ENCODE data around the gene RBMS3. TPM values are rescaled to one million over a fixed set of nuclear protein-coding genes. Genes with fewer than 3 reads are reported as not detected.

RBMS3 gene
- total RNA-seq, 4 donors from 2014 or later = 3.8 to 18.7 (median 14.6) TPM

DNA sequence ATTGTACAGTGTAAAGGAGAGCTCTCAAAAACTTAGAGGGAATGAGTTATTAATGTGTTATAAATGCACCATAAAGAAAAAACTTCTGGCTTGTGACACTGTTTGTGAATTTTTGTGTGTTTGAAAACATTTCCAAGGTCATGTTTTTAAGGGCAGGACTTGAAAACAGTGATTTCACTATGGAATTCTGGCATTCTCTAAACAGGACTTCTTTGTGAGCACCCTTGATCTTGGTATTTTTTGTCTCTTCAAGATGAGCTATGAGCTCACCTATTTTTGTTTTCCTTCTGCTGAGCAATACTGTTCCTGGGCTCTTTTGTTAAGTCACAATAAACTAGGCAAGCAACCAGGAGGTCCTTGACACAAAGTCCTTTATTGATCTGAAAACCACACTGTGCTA, 284.4 kb downstream of the RBMS3 start:
- Histone ChIP-seq H3K36me3 (no peaks in the 10 kb centered on the region), H3K4me1 (no peaks in the 10 kb centered on the region), H3K27me3 (no peaks in the 10 kb centered on the region), H3K27ac (no peak overlapping the region), H3K9me3 (no peaks in the 10 kb centered on the region), H3K4me3 (no peak overlapping the region)
- intact Hi-C loops (cut with DNase I; ENCODE audit: low total_unique reads) = no loop called here
- in situ Hi-C loops (cut with MboI; ENCODE audit: low pct_ligation_motif_present in 1 of 4, low pct_unique_long_range_greater_than_20kb in 1 of 4, low sequenced_read_pairs in 3 of 4) = no loop called here
- no peak for DNase-seq
- TF ChIP-seq, protein P1, sequence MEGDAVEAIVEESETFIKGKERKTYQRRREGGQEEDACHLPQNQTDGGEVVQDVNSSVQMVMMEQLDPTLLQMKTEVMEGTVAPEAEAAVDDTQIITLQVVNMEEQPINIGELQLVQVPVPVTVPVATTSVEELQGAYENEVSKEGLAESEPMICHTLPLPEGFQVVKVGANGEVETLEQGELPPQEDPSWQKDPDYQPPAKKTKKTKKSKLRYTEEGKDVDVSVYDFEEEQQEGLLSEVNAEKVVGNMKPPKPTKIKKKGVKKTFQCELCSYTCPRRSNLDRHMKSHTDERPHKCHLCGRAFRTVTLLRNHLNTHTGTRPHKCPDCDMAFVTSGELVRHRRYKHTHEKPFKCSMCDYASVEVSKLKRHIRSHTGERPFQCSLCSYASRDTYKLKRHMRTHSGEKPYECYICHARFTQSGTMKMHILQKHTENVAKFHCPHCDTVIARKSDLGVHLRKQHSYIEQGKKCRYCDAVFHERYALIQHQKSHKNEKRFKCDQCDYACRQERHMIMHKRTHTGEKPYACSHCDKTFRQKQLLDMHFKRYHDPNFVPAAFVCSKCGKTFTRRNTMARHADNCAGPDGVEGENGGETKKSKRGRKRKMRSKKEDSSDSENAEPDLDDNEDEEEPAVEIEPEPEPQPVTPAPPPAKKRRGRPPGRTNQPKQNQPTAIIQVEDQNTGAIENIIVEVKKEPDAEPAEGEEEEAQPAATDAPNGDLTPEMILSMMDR (IDR thresholded peaks at IDR 0.05) = no peak
- TF ChIP-seq POLR2A (IDR thresholded peaks at IDR 0.05) = no peak
- no peak for TF ChIP-seq POLR2AphosphoS5 (IDR thresholded peaks at IDR 0.05)
- no peak for TF ChIP-seq EP300 (IDR thresholded peaks at IDR 0.05; ENCODE audit: low read depth)

DNA sequence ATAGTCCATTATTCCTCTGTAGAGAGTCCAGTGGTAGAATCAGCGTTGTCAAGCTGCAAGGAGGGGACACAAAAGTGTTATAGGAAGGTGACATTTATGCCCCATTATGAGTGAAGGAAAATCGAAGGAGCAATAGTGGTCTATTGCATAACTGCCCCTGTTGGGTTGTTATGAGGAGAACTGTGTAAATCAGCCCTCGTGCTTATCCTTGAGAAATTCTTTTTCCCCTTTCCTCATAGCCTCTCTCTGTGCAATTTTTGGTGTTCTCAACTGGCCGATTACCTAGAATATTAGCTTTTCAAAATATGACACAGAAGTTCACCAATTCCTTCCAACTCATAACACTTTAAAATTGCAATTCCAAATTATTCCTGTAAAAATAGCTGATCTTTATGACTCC, 286.6 kb downstream of the RBMS3 start:
- H3K4me3 ChIP-seq = no peak overlapping the region
- no peaks in the 10 kb centered on the region for H3K4me1 ChIP-seq
- intact Hi-C loops (cut with DNase I; ENCODE audit: low total_unique reads) (no loop called here), in situ Hi-C loops (cut with MboI; ENCODE audit: low pct_ligation_motif_present in 1 of 4, low pct_unique_long_range_greater_than_20kb in 1 of 4, low sequenced_read_pairs in 3 of 4) (no loop called here)
- no peaks in the 10 kb centered on the region for H3K36me3 ChIP-seq
- TF ChIP-seq POLR2AphosphoS5 (IDR thresholded peaks at IDR 0.05) (no peak), POLR2A (IDR thresholded peaks at IDR 0.05) (no peak), EP300 (IDR thresholded peaks at IDR 0.05; ENCODE audit: low read depth) (no peak)
- TF ChIP-seq, protein P1 (IDR thresholded peaks at IDR 0.05) = no peak
- peaks cover 0 to 4% of the 10 kb centered on the region in 2 donors for H3K9me3 ChIP-seq
- no peaks in the 10 kb centered on the region for H3K27me3 ChIP-seq
- 62 to 66% methylated on average over 3 to 4 of the region's 4 CpGs for WGBS, 2 donors (ENCODE audit: low coverage in 1 of 2)
- no peak for DNase-seq
- H3K27ac ChIP-seq = no peak overlapping the region

DNA sequence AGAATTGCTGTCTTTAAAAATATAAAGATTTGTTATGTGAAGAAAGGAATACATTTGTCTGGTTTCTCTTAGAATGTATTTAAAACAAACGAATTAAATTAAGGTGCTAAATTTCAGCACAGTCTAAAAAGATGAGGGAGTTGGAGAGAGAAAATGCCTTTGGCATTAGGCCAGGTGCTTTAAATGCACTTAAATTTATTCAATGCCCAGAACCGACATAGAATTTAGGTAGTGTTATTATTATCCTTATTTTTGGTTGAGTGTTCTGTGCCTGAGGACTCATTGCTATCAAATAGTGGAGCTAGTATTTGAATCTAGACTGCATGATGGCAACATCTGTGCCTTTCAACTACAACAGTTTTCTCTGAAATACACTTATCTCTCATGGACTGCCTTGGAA, 287.5 kb downstream of the RBMS3 start:
- intact Hi-C loops (cut with DNase I; ENCODE audit: low total_unique reads) = no loop called here
- Histone ChIP-seq H3K4me3 (no peak overlapping the region), H3K36me3 (no peaks in the 10 kb centered on the region), H3K27me3 (no peaks in the 10 kb centered on the region), H3K9me3 (peaks cover 0 to 4% of the 10 kb centered on the region in 2 donors), H3K27ac (no peak overlapping the region), H3K4me1 (no peaks in the 10 kb centered on the region)
- DNase-seq = no peak
- 45 to 60% methylated on average over 2 of the region's 2 CpGs for WGBS, 2 donors (ENCODE audit: low coverage in 1 of 2)
- in situ Hi-C loops (cut with MboI; ENCODE audit: low pct_ligation_motif_present in 1 of 4, low pct_unique_long_range_greater_than_20kb in 1 of 4, low sequenced_read_pairs in 3 of 4) = no loop called here
- no peak for TF ChIP-seq EP300 (IDR thresholded peaks at IDR 0.05; ENCODE audit: low read depth)
- TF ChIP-seq, protein P1 (IDR thresholded peaks at IDR 0.05) = no peak
- TF ChIP-seq POLR2AphosphoS5 (IDR thresholded peaks at IDR 0.05) = no peak
- no peak for TF ChIP-seq POLR2A (IDR thresholded peaks at IDR 0.05)

DNA sequence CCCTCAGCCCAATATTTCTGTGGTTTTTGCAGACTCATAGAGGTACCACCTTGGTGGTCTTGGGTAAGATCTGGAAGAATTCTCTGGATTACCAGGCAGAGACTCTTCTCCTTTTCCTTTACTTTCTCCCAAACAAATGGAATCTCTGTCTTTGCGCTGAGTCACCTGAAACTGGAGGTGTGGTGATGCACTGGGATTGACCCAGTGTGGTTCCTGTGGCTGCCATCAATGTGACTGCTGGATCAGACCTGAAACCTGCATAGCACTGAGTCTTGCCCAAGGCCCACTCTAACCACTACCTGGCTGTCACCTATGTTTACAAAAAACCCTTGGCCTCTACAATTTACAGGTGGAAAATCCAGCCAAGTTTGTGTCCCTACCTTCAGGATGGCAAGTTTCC, 295.3 kb downstream of the RBMS3 start:
- in situ Hi-C loops (cut with MboI; ENCODE audit: low pct_ligation_motif_present in 1 of 4, low pct_unique_long_range_greater_than_20kb in 1 of 4, low sequenced_read_pairs in 3 of 4) = no loop called here
- intact Hi-C loops (cut with DNase I; ENCODE audit: low total_unique reads) = no loop called here
- Histone ChIP-seq H3K9me3 (peaks cover 0 to 2% of the 10 kb centered on the region in 2 donors), H3K27ac (no peak overlapping the region), H3K4me3 (no peak overlapping the region), H3K4me1 (no peaks in the 10 kb centered on the region), H3K27me3 (no peaks in the 10 kb centered on the region), H3K36me3 (no peaks in the 10 kb centered on the region)
- DNase-seq = no peak
- WGBS, 2 donors (ENCODE audit: low coverage in 1 of 2) = 94 to 100% methylated on average over 1 of the region's 1 CpG
- TF ChIP-seq POLR2AphosphoS5 (IDR thresholded peaks at IDR 0.05) = no peak
- TF ChIP-seq, protein P1 (IDR thresholded peaks at IDR 0.05) = no peak
